OCI-LY7 (cell line): ENCODE data around the gene RIOK1. TPM values are rescaled to one million over a fixed set of nuclear protein-coding genes. Genes with fewer than 3 reads are reported as not detected.

Experiments used
- BruUV-seq: library from RNA; stranded (reverse); fragments of 400-500 nt; replicated peaks from 2 replicates; lab custom pipeline; 2021; lab: Mats Ljungman, UMichigan
- CTCF ChIA-PET: fragments of 300-600 bp; sonication (Branson Sonifier 250); formaldehyde crosslinking; loops from one replicate; lab custom pipeline; 2022; ENCODE audit warnings: antibody characterized with exemption; ENCODE audit not compliant: unreplicated experiment; lab: Charles Lee
- POLR2A ChIA-PET: fragments of 300-600 bp; sonication (Branson Sonifier 250); formaldehyde crosslinking; loops from one replicate; lab custom pipeline; 2022; ENCODE audit warnings: antibody characterized with exemption; lab: Charles Lee
- DNase-seq: peaks from one replicate; pipeline ENCODE4 v3.0.0-alpha.2; 2015; ENCODE audit warnings: low spot score
- H2AFZ ChIP-seq: fragments of 200-600 bp; sonication (generic), shearing (Covaris generic); 2 replicates; pipeline ENCODE4 v1.6.1; 2014; ENCODE audit warnings: mild to moderate bottlenecking, antibody characterized with exemption, low read length, moderate library complexity
- H3K27ac ChIP-seq: fragments of 200-600 bp; sonication (generic); 2 replicates; pipeline ENCODE4 v1.5.1; 2014; ENCODE audit warnings: mixed run types, low read depth, mild to moderate bottlenecking, moderate library complexity, low read length, inconsistent platforms; ENCODE audit not compliant: poor library complexity, severe bottlenecking
- H3K36me3 ChIP-seq: fragments of 200-600 bp; sonication (generic); 2 replicates; pipeline ENCODE4 v1.6.1; 2014; ENCODE audit warnings: mild to moderate bottlenecking, antibody characterized with exemption, low read length, moderate library complexity, mixed read lengths; ENCODE audit not compliant: insufficient read depth
- H3K4me1 ChIP-seq: fragments of 200-600 bp; sonication (generic); 2 replicates; pipeline ENCODE4 v1.5.1; 2014; ENCODE audit warnings: mild to moderate bottlenecking, low read length; ENCODE audit not compliant: insufficient read depth, poor library complexity, severe bottlenecking
- H3K4me2 ChIP-seq: fragments of 200-600 bp; sonication (generic); 2 replicates; pipeline ENCODE4 v1.6.1; 2014; ENCODE audit warnings: mild to moderate bottlenecking, low read length
- H3K4me3 ChIP-seq: fragments of 200-600 bp; sonication (generic); 2 replicates; pipeline ENCODE4 v1.5.1; 2014; ENCODE audit warnings: mild to moderate bottlenecking, low read depth, low read length; ENCODE audit not compliant: poor library complexity, severe bottlenecking
- H3K79me2 ChIP-seq: fragments of 200-600 bp; sonication (generic); 2 replicates; pipeline ENCODE4 v1.6.1; 2016; ENCODE audit warnings: low read depth, mild to moderate bottlenecking, low read length, moderate library complexity, mixed read lengths; ENCODE audit not compliant: insufficient read depth
- H3K9me2 ChIP-seq: fragments of 200-600 bp; sonication (generic); 2 replicates; pipeline ENCODE4 v1.6.1; 2016; ENCODE audit warnings: mild to moderate bottlenecking, low read length, mixed read lengths; ENCODE audit not compliant: insufficient read depth
- H3K9me3 ChIP-seq: fragments of 200-600 bp; sonication (generic); 2 replicates; pipeline ENCODE4 v1.6.1; 2014; ENCODE audit warnings: mild to moderate bottlenecking, mixed run types, low read length, mixed read lengths
- H4K20me1 ChIP-seq: fragments of 200-600 bp; sonication (generic); 2 replicates; pipeline ENCODE4 v1.6.1; 2014; ENCODE audit warnings: mild to moderate bottlenecking, antibody characterized with exemption, low read length, moderate library complexity, mixed read lengths; ENCODE audit not compliant: insufficient read depth
- EZH2phosphoT487 ChIP-seq: fragments of 200-600 bp; sonication (generic); IDR thresholded peaks from 2 replicates; pipeline ENCODE4 v1.6.1; 2018; ENCODE audit warnings: low read depth, borderline replicate concordance, mild to moderate bottlenecking, mixed run types, antibody characterized with exemption, low read length, moderate library complexity, mixed read lengths
- intact Hi-C: fragments of 100-400 bp; cut with micrococcal nuclease; formaldehyde crosslinking; loops from one replicate; pipeline ENCODE4 v1.10.0; 2022; ENCODE audit not compliant: unreplicated experiment
- total RNA-seq, 2 experiments: library from RNA; depleted of rRNA in 1 of 2; stranded (reverse); fragments of >200 nt in 1 of 2; shearing (Covaris generic) in 1 of 2; gene quantifications; 2 replicates each; pipeline ENCODE4 v1.2.3, GENCODE V29; 2014 to 2022
- TF ChIP-seq, protein P1 (sequence below): fragments of 200-600 bp; sonication (generic); conservative IDR thresholded peaks from 2 replicates; pipeline ENCODE4 v1.5.1; 2014; ENCODE audit warnings: mild to moderate bottlenecking, antibody characterized with exemption, low read length, moderate library complexity, mixed read lengths

The RIOK1 gene
- total RNA-seq, 2 experiments from 2014 or later: 35.2 to 55.0 TPM

DNA sequence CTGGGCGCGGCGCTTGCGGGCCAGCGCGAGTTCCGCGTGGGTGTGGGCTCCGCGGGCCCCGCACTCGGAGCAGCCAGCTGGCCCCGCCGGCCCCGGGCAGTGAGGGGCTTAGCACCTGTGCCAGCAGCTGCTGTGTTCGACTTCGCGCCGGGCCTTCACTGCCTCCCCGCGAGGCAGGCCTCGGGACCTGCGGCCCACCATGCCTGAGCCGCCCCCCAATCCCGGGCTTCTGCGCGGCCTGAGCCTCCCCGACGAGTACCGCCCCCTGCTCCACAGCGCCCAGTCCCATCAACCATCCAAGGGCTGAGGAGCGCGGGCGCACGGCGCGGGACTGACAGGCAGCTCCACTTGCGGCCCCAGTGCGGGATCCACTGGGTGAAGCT is 36.2 kb downstream of the RIOK1 start:
- Histone ChIP-seq H3K4me2 (no peak overlapping the region), H3K79me2 (no peaks in the 10 kb centered on the region), H3K4me3 (no peak overlapping the region), H3K9me3 (no peaks in the 10 kb centered on the region), H3K27ac (no peak overlapping the region), H2AFZ (no peak overlapping the region), H3K4me1 (no peaks in the 10 kb centered on the region), H3K9me2 (no peaks in the 10 kb centered on the region), H3K36me3 (no peaks in the 10 kb centered on the region), H4K20me1 (no peaks in the 10 kb centered on the region)
- BruUV-seq: no TSS peak
- ChIA-PET CTCF (no interaction called here), POLR2A (interaction anchor here (0.5 kb wide), 1 partner anchor 8 kb away, joined by 3 read pairs; no protein-coding TSS in a partner anchor)
- TF ChIP-seq EZH2phosphoT487: no peak
- TF ChIP-seq, protein P1, sequence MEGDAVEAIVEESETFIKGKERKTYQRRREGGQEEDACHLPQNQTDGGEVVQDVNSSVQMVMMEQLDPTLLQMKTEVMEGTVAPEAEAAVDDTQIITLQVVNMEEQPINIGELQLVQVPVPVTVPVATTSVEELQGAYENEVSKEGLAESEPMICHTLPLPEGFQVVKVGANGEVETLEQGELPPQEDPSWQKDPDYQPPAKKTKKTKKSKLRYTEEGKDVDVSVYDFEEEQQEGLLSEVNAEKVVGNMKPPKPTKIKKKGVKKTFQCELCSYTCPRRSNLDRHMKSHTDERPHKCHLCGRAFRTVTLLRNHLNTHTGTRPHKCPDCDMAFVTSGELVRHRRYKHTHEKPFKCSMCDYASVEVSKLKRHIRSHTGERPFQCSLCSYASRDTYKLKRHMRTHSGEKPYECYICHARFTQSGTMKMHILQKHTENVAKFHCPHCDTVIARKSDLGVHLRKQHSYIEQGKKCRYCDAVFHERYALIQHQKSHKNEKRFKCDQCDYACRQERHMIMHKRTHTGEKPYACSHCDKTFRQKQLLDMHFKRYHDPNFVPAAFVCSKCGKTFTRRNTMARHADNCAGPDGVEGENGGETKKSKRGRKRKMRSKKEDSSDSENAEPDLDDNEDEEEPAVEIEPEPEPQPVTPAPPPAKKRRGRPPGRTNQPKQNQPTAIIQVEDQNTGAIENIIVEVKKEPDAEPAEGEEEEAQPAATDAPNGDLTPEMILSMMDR: no peak
- DNase-seq: no peak
- intact Hi-C loops: no loop called here

DNA sequence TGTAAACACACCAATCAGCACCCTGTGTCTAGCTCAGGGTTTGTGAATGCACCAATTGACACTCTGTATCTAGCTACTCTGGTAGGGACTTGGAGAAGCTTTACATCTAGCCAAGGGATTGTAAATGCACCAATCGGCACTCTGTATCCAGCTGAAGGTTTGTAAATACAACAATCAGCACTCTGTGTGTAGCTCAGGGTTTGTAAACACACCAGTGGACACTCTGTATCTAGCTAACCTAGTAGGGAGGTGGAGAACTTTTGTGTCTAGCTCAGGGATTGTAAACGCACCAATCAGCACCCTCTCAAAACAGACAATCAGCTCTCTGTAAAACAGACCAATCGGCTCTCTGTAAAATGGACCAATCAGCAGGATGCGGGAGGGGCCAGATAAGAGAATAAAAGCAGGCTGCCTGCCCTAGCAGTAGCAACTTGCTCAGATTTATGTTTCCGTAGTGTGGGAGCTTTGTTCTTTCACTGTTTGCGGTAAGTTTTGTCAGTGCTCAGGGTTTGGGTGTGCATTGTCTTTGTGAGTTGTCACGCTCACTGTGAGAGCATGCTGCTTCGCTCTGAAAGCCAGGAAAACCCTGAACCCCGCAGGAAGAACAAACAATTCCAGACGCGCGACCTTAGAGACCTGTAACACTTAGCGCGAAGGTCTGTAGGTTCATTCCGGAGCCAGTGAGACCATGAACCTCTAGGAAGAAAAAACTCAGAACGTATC is 37.0 kb downstream of the RIOK1 start:
- H3K4me2 ChIP-seq: no peak overlapping the region
- POLR2A ChIA-PET: interaction anchor here (0.5 kb wide), 1 partner anchor 7 kb away, joined by 3 read pairs; no protein-coding TSS in a partner anchor
- no peaks in the 10 kb centered on the region for H4K20me1 ChIP-seq
- intact Hi-C loops: no loop called here
- CTCF ChIA-PET: interaction anchor here (0.6 kb wide), 1 partner anchor 147 kb away, joined by 3 read pairs; no protein-coding TSS in a partner anchor
- TF ChIP-seq, protein P1: no peak
- no peak for TF ChIP-seq EZH2phosphoT487
- no peaks in the 10 kb centered on the region for H3K79me2 ChIP-seq
- no peaks in the 10 kb centered on the region for H3K9me3 ChIP-seq
- H3K9me2 ChIP-seq: no peaks in the 10 kb centered on the region
- no peaks in the 10 kb centered on the region for H3K36me3 ChIP-seq
- no peaks in the 10 kb centered on the region for H3K4me1 ChIP-seq
- no TSS peak for BruUV-seq
- DNase-seq: no peak
- no peak overlapping the region for H3K27ac ChIP-seq
- no peak overlapping the region for H3K4me3 ChIP-seq
- no peak overlapping the region for H2AFZ ChIP-seq

DNA sequence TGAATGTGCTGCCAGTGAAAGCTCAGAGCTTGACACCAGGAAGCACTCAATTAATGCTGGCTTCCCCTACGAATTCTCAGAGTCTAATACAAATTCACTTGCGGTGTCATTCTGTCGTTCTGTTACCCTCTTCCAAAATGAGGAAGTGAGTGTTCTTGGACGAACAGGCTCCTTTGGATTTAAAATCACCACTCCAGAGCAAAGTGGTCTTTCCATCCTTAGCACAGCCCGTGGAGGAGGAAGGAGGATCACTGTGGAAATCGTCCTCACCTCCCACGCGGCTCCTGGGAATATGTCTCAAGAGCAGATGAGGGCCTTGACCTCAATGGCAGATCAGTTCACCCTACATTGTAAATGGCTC is 41.7 kb downstream of the RIOK1 start:
- Histone ChIP-seq H4K20me1 (no peaks in the 10 kb centered on the region), H3K79me2 (no peaks in the 10 kb centered on the region), H3K9me3 (no peaks in the 10 kb centered on the region), H3K27ac (no peak overlapping the region), H3K9me2 (no peaks in the 10 kb centered on the region), H2AFZ (no peak overlapping the region), H3K4me2 (no peak overlapping the region), H3K4me1 (no peaks in the 10 kb centered on the region), H3K36me3 (no peaks in the 10 kb centered on the region), H3K4me3 (no peak overlapping the region)
- CTCF ChIA-PET: no interaction called here
- no peak for TF ChIP-seq EZH2phosphoT487
- TF ChIP-seq, protein P1: no peak
- POLR2A ChIA-PET: no interaction called here
- BruUV-seq: no TSS peak
- intact Hi-C loops: no loop called here
- DNase-seq: no peak
